Tibial nerve (tissue), 4 donors: ENCODE results near the gene SCFD1.
"Not testable (repeated sequence)": the region's sequence is repeated elsewhere in the genome, so short reads cannot be mapped to it uniquely, and the experiment has no call there.

Experiments
- CTCF ChIP-seq, 5 experiments: fragments of 200-600 bp in 3 of 5; fragments of 450-650 bp in 2 of 5; sonication (generic) in 3 of 5; IDR thresholded peaks; one replicate each; pipeline ENCODE4 v1.5.1; 2016 to 2019; ENCODE audit warnings: antibody characterized with exemption in 5 of 5, mild to moderate bottlenecking in 3 of 5, moderate library complexity in 2 of 5
- EP300 ChIP-seq, 2 donors: sonication (generic); formaldehyde crosslinking; IDR thresholded peaks; one replicate each; pipeline ENCODE4 v1.6.1; 2017; ENCODE audit warnings: antibody characterized with exemption in 2 of 2, mild to moderate bottlenecking in 1 of 2
- POLR2A ChIP-seq, 2 donors: fragments of 450-650 bp; IDR thresholded peaks; one replicate each; pipeline ENCODE4 v1.6.1; 2017; ENCODE audit warnings: antibody characterized with exemption in 2 of 2, mild to moderate bottlenecking in 2 of 2, moderate library complexity in 2 of 2

GRCh38 chr14:30574777-30575176 is 47.3 kb upstream of the SCFD1 start:
- not testable (repeated sequence) for TF ChIP-seq CTCF, POLR2A, EP300 (IDR thresholded peaks at IDR 0.05)
